Keratinocyte (primary cell): Measurements from ENCODE around the gene KIF5B. TPM values are rescaled to one million over a fixed set of nuclear protein-coding genes. Genes with fewer than 3 reads are reported as not detected.

Experiments
- DNase-seq: peaks from one replicate; pipeline ENCODE4 v3.0.0-alpha.2; 2011; ENCODE audit warnings: low read depth, missing footprints, low spot score
- FAIRE-seq: peaks from 2 replicates; lab custom pipeline; 2011; peaks lifted over from hg19 to GRCh38; lab: Jason Lieb, UNC
- H2AFZ ChIP-seq: 2 replicates; pipeline ENCODE4 v1.6.0; 2012; ENCODE audit warnings: low read length, control low read depth, inconsistent platforms; ENCODE audit not compliant: control insufficient read depth
- H3K27ac ChIP-seq: 2 replicates; pipeline ENCODE4 v1.5.1; 2011; ENCODE audit warnings: low read length; ENCODE audit not compliant: control insufficient read depth, insufficient read depth
- H3K27me3 ChIP-seq: 3 replicates; pipeline ENCODE4 v1.6.0; 2011; ENCODE audit warnings: low read length; ENCODE audit not compliant: control insufficient read depth, insufficient read depth; ENCODE audit errors: extremely low read depth
- H3K36me3 ChIP-seq, 2 experiments: 2 replicates in 1 of 2; 3 replicates in 1 of 2; pipeline ENCODE4 v1.5.1; 2011; ENCODE audit warnings: low read length in 2 of 2, mild to moderate bottlenecking in 1 of 2; ENCODE audit not compliant: control insufficient read depth in 2 of 2, insufficient read depth in 2 of 2; ENCODE audit errors: extremely low read depth in 1 of 2
- H3K4me1 ChIP-seq: 3 replicates; pipeline ENCODE4 v1.5.1; 2011; ENCODE audit warnings: low read length; ENCODE audit not compliant: control insufficient read depth, insufficient read depth; ENCODE audit errors: extremely low read depth
- H3K4me2 ChIP-seq: 3 replicates; pipeline ENCODE4 v1.6.0; 2011; ENCODE audit warnings: low read depth, low read length; ENCODE audit not compliant: control insufficient read depth, insufficient read depth; ENCODE audit errors: extremely low read depth
- H3K4me3 ChIP-seq, 3 experiments: fragments of 200-600 bp in 1 of 3; sonication (generic) in 1 of 3; 2 replicates in 2 of 3; 3 replicates in 1 of 3; pipeline ENCODE4 v1.5.1; 2011 to 2016; ENCODE audit warnings: low read length in 3 of 3, mild to moderate bottlenecking in 3 of 3, control low read depth in 2 of 3, inconsistent platforms in 1 of 3, low read depth in 1 of 3, mixed read lengths in 1 of 3, mixed run types in 1 of 3, moderate library complexity in 1 of 3; ENCODE audit not compliant: control insufficient read depth in 2 of 3, insufficient read depth in 2 of 3; ENCODE audit errors: extremely low read depth in 1 of 3
- H3K79me2 ChIP-seq: 2 replicates; pipeline ENCODE4 v1.6.0; 2012; ENCODE audit warnings: low read length; ENCODE audit not compliant: control insufficient read depth, insufficient read depth
- H3K9ac ChIP-seq: 3 replicates; pipeline ENCODE4 v1.6.0; 2011; ENCODE audit warnings: low read length; ENCODE audit not compliant: control insufficient read depth, insufficient read depth; ENCODE audit errors: extremely low read depth
- H3K9me1 ChIP-seq: 3 replicates; pipeline ENCODE4 v1.6.0; 2011; ENCODE audit warnings: low read length; ENCODE audit not compliant: control insufficient read depth, insufficient read depth; ENCODE audit errors: extremely low read depth
- H3K9me3 ChIP-seq: 2 replicates; pipeline ENCODE4 v1.5.1; 2012; ENCODE audit warnings: low read depth, low read length; ENCODE audit not compliant: control insufficient read depth
- H4K20me1 ChIP-seq: 3 replicates; pipeline ENCODE4 v1.6.0; 2011; ENCODE audit warnings: low read length; ENCODE audit not compliant: control insufficient read depth, insufficient read depth; ENCODE audit errors: extremely low read depth
- EZH2 ChIP-seq: IDR thresholded peaks from one replicate; pipeline ENCODE4 v1.6.1; 2012; ENCODE audit warnings: inconsistent platforms, mild to moderate bottlenecking, low read length, moderate library complexity
- dilution Hi-C: fragments of 300-500 bp; cut with MboI; formaldehyde crosslinking; loops from one replicate; pipeline ENCODE4 v1.7.0; 2020; ENCODE audit warnings: low sequenced_read_pairs; ENCODE audit not compliant: extremely low pct_ligation_motif_present
- polyA plus RNA-seq, 5 experiments: library from polyadenylated mRNA; depleted of rRNA in 3 of 5; stranded (reverse) in 3 of 5; stranded (forward) in 1 of 5; unstranded in 1 of 5; fragments of >200 nt; gene quantifications; 1 replicate in 1 of 5; 2 replicates in 3 of 5; 3 replicates in 1 of 5; pipeline versions ENCODE4 v1.2.1 to v1.2.3, GENCODE V29; 2011 to 2012; ENCODE audit warnings: missing spikeins in 2 of 5, low read depth in 1 of 5, low replicate concordance in 1 of 5
- TF ChIP-seq, protein P1 (sequence below), 3 experiments: IDR thresholded peaks in 1 of 3; conservative IDR thresholded peaks in 1 of 3; optimal IDR thresholded peaks in 1 of 3; 2 replicates in 2 of 3; 3 replicates in 1 of 3; pipeline versions ENCODE3 to v1.5.1; 2011; ENCODE audit warnings: low read length in 3 of 3, mild to moderate bottlenecking in 3 of 3, moderate library complexity in 2 of 3, control low read depth in 1 of 3, inconsistent platforms in 1 of 3; ENCODE audit not compliant: insufficient read depth in 2 of 3; ENCODE audit errors: extremely low read depth in 1 of 3

The KIF5B gene
- polyA plus RNA-seq, 1 donor (not counting 4 experiments of a cell fraction or from before 2014, with no cell fraction given) = 82.1 TPM

GRCh38 chr10:32095116-32095733, 39.0 kb upstream of the KIF5B start:
- no peaks in the 10 kb centered on the region for H3K9me1 ChIP-seq
- no peaks in the 10 kb centered on the region for H4K20me1 ChIP-seq
- H3K4me3 ChIP-seq = no peak overlapping the region
- H3K4me2 ChIP-seq = no peak overlapping the region
- no peaks in the 10 kb centered on the region for H3K4me1 ChIP-seq
- no peaks in the 10 kb centered on the region for H3K27me3 ChIP-seq
- dilution Hi-C loops = no loop called here
- H3K9ac ChIP-seq = no peak overlapping the region
- H3K27ac ChIP-seq = no peak overlapping the region
- FAIRE-seq (no peak), DNase-seq (no peak)
- TF ChIP-seq EZH2 = no peak
- TF ChIP-seq, protein P1, sequence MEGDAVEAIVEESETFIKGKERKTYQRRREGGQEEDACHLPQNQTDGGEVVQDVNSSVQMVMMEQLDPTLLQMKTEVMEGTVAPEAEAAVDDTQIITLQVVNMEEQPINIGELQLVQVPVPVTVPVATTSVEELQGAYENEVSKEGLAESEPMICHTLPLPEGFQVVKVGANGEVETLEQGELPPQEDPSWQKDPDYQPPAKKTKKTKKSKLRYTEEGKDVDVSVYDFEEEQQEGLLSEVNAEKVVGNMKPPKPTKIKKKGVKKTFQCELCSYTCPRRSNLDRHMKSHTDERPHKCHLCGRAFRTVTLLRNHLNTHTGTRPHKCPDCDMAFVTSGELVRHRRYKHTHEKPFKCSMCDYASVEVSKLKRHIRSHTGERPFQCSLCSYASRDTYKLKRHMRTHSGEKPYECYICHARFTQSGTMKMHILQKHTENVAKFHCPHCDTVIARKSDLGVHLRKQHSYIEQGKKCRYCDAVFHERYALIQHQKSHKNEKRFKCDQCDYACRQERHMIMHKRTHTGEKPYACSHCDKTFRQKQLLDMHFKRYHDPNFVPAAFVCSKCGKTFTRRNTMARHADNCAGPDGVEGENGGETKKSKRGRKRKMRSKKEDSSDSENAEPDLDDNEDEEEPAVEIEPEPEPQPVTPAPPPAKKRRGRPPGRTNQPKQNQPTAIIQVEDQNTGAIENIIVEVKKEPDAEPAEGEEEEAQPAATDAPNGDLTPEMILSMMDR (optimal IDR thresholded peaks at IDR 0.05 in 1 of 3, IDR thresholded peaks at IDR 0.05 in 1 of 3, conservative IDR thresholded peaks at IDR 0.05 in 1 of 3; ENCODE audit: extremely low read depth in 1 of 3, insufficient read depth in 2 of 3, low read length in 3 of 3) = no peak
- no peaks in the 10 kb centered on the region for H3K9me3 ChIP-seq
- no peak overlapping the region for H2AFZ ChIP-seq
- H3K79me2 ChIP-seq = no peaks in the 10 kb centered on the region
- no peaks in the 10 kb centered on the region for H3K36me3 ChIP-seq

DNA sequence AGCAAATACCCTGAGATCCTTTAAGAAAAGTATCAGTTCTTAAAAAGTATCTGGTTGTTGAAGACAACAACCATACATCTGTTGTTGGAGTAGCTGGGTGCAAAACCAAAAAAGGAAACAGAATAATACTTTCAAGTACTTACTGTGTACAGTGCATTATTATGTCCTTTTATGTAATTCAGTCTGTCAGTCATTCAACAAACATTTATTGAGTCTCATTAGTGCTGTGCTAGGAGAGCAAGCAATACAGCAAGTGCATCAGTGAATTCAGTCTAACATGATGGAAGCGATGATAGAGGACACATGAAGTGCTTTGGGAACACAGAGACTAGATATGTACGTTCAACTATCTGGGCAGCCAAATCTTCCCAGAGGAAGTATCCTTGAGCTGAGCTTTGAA, 37.4 kb upstream of the KIF5B start:
- Histone ChIP-seq H3K4me2 (no peak overlapping the region), H2AFZ (no peak overlapping the region), H3K4me1 (no peaks in the 10 kb centered on the region), H3K79me2 (no peaks in the 10 kb centered on the region), H3K9ac (no peak overlapping the region), H3K9me3 (no peaks in the 10 kb centered on the region), H3K27ac (no peak overlapping the region), H3K36me3 (no peaks in the 10 kb centered on the region), H3K27me3 (no peaks in the 10 kb centered on the region), H3K9me1 (no peaks in the 10 kb centered on the region), H3K4me3 (no peak overlapping the region), H4K20me1 (no peaks in the 10 kb centered on the region)
- DNase-seq (no peak), FAIRE-seq (no peak)
- TF ChIP-seq, protein P1 (optimal IDR thresholded peaks at IDR 0.05 in 1 of 3, IDR thresholded peaks at IDR 0.05 in 1 of 3, conservative IDR thresholded peaks at IDR 0.05 in 1 of 3; ENCODE audit: extremely low read depth in 1 of 3, insufficient read depth in 2 of 3, low read length in 3 of 3) = no peak
- no peak for TF ChIP-seq EZH2
- dilution Hi-C loops = no loop called here
